Measurements from ENCODE around the gene JAML.

- no peak for TF ChIP-seq POLR2A (IDR thresholded peaks at IDR 0.05; ENCODE audit: low read length)
- no peak for TF ChIP-seq GATA1 (IDR thresholded peaks at IDR 0.05; ENCODE audit: low read depth, low read length)
These were observed 57.6 kb downstream of the JAML start for GRCh38 chr11:118167253-118167652.

All from erythroblast (primary cell).